K562 (cell line): ENCODE results near the gene NEK5. TPM values are rescaled to one million over a fixed set of nuclear protein-coding genes. Genes with fewer than 3 reads are reported as not detected.

ENCODE experiments used
- ATAC-seq: fragments of 200-7000 bp; cut with Tn5 transposase; 3 replicates; pipeline ENCODE4 v1.9.1; 2020; ENCODE audit warnings: moderate library complexity
- BruUV-seq: library from RNA; stranded (reverse); fragments of 400-500 nt; replicated peaks from 2 replicates; lab custom pipeline; 2021; lab: Mats Ljungman, UMichigan
- CTCF ChIA-PET: fragments of 300-600 bp; formaldehyde crosslinking; extraction: SDS; loops from one replicate; lab custom pipeline; 2021; ENCODE audit warnings: low intra/inter-chr PET ratio; lab: Yijun Ruan, JAX
- POLR2A ChIA-PET: fragments of 300-600, 350-650 bp; sonication (Branson Sonifier 250); formaldehyde crosslinking; extraction: SDS; loops from one replicate; lab custom pipeline; 2021; ENCODE audit warnings: antibody characterized with exemption, inconsistent platforms; lab: Yijun Ruan, JAX
- DNase-seq, 4 experiments: peaks; one replicate each; pipeline versions ENCODE4 v3.0.0 to v3.0.0-alpha.2; 2011 to 2018; ENCODE audit warnings: low spot score in 3 of 4, mixed read lengths in 3 of 4; ENCODE audit errors: extremely low read depth in 1 of 4
- FAIRE-seq: peaks from 2 replicates; lab custom pipeline; 2011; peaks lifted over from hg19 to GRCh38; lab: Jason Lieb, UNC
- H2AFZ ChIP-seq: 2 replicates; pipeline ENCODE4 v1.6.0; 2011; ENCODE audit warnings: low read depth, low read length, control low read depth, inconsistent platforms
- H3K27ac ChIP-seq: fragments of 200-600 bp; 3 replicates; pipeline ENCODE4 v1.8.0; 2011; ENCODE audit warnings: low read depth, mild to moderate bottlenecking, control low read depth, inconsistent platforms, low read length, moderate library complexity, mixed read lengths; ENCODE audit errors: extremely low read depth
- H3K27me3 ChIP-seq, 2 experiments: fragments of 300-600 bp in 1 of 2; 2 replicates in 1 of 2; 3 replicates in 1 of 2; pipeline versions ENCODE4 v1.6.0 to v1.8.0; 2011; ENCODE audit warnings: inconsistent platforms in 2 of 2, low read length in 2 of 2, mild to moderate bottlenecking in 1 of 2, mixed read lengths in 1 of 2, moderate library complexity in 1 of 2; ENCODE audit not compliant: control insufficient read depth in 2 of 2, insufficient read depth in 2 of 2
- H3K36me3 ChIP-seq: fragments of 300-600 bp; 3 replicates; pipeline ENCODE4 v1.8.0; 2011; ENCODE audit warnings: mild to moderate bottlenecking, low read length, inconsistent platforms; ENCODE audit not compliant: control insufficient read depth, insufficient read depth
- H3K4me1 ChIP-seq, 2 experiments: fragments of 200-600 bp in 1 of 2; replicated peaks in 1 of 2; 2 replicates in 1 of 2; 3 replicates in 1 of 2; pipeline versions ENCODE4 v1.5.1 to v1.8.0; 2011; ENCODE audit warnings: inconsistent platforms in 2 of 2, low read length in 2 of 2, mild to moderate bottlenecking in 1 of 2, mixed read lengths in 1 of 2, moderate library complexity in 1 of 2; ENCODE audit not compliant: control insufficient read depth in 2 of 2, insufficient read depth in 2 of 2
- H3K4me2 ChIP-seq: 2 replicates; pipeline ENCODE4 v1.6.1; 2011; ENCODE audit warnings: low read length, control low read depth, inconsistent platforms, mixed read lengths; ENCODE audit not compliant: insufficient read depth
- H3K4me3 ChIP-seq: fragments of 200-600 bp; sonication (generic), shearing (Covaris generic); 2 replicates; pipeline ENCODE4 v1.5.1; 2016; ENCODE audit warnings: control low read depth, inconsistent platforms
- H3K79me2 ChIP-seq: fragments of 200-600 bp; 3 replicates; pipeline ENCODE4 v1.8.0; 2011; ENCODE audit warnings: low read length, inconsistent platforms; ENCODE audit not compliant: control insufficient read depth, insufficient read depth
- H3K9ac ChIP-seq, 2 experiments: 2 replicates each; pipeline versions ENCODE4 v1.6.0 to v1.6.1; 2011; ENCODE audit warnings: low read depth in 2 of 2, low read length in 2 of 2, control low read depth in 1 of 2, inconsistent platforms in 1 of 2, mild to moderate bottlenecking in 1 of 2, mixed read lengths in 1 of 2; ENCODE audit not compliant: insufficient read depth in 1 of 2
- H3K9me1 ChIP-seq: one replicate; pipeline ENCODE4 v1.6.0; 2011; ENCODE audit warnings: inconsistent platforms, mild to moderate bottlenecking, low read length, moderate library complexity; ENCODE audit not compliant: control insufficient read depth, insufficient read depth
- H3K9me3 ChIP-seq: replicated peaks from 2 replicates; pipeline ENCODE4 v1.5.1; 2011; ENCODE audit warnings: low read depth, low read length, inconsistent platforms; ENCODE audit not compliant: control insufficient read depth, insufficient read depth
- H4K20me1 ChIP-seq: replicated peaks from 2 replicates; pipeline ENCODE4 v1.6.1; 2011; ENCODE audit warnings: low read length, inconsistent platforms, mixed read lengths; ENCODE audit not compliant: control insufficient read depth, insufficient read depth
- CTCF ChIP-seq, 3 experiments: IDR thresholded peaks in 2 of 3; conservative IDR thresholded peaks in 1 of 3; 2 replicates each; pipeline ENCODE4 v1.5.1; 2011 to 2012; ENCODE audit warnings: low read length in 3 of 3, mild to moderate bottlenecking in 3 of 3, control low read depth in 2 of 3, improper control_type of control experiment in 1 of 3, inconsistent platforms in 1 of 3, low read depth in 1 of 3, mixed read lengths in 1 of 3, moderate library complexity in 1 of 3; ENCODE audit not compliant: insufficient read depth in 2 of 3
- RBBP5 ChIP-seq: fragments of 200-600 bp; sonication (generic); IDR thresholded peaks from 2 replicates; pipeline ENCODE4 v1.6.1; 2012; ENCODE audit warnings: borderline replicate concordance, mild to moderate bottlenecking, low read length, control low read depth, inconsistent platforms; ENCODE audit not compliant: insufficient read depth, poor library complexity, severe bottlenecking
- WGBS: fragments of 100-300 bp; shearing (Covaris generic); methylation state at CpG from one replicate; pipeline ENCODE4 v1.1.6; 2016; ENCODE audit warnings: low coverage, mixed read lengths; ENCODE audit not compliant: insufficient coverage; ENCODE audit errors: missing lambda C conversion rate; 5-methylcytosine and 5-hydroxymethylcytosine counted together
- in situ Hi-C: fragments of 300-500 bp; cut with MboI; formaldehyde crosslinking; loops from 4 replicates; pipeline ENCODE4 v1.15.0; 2018; ENCODE audit warnings: inconsistent platforms, mixed read lengths
- intact Hi-C: fragments of 100-400 bp; cut with micrococcal nuclease; formaldehyde crosslinking; loops from 2 replicates; pipeline ENCODE4 v1.14.2; 2022
- polyA plus RNA-seq, 8 experiments: library from polyadenylated mRNA; depleted of rRNA in 4 of 8; stranded (reverse) in 5 of 8; unstranded in 3 of 8; fragments of >200 nt; fragmentation: Nextera tagmentation in 2 of 8; fragmentation: Illumina TruSeq in 1 of 8; extraction: Ambion mirVana in 2 of 8; extraction: Trizol in 1 of 8; gene quantifications; 2 replicates each; pipeline versions ENCODE4 v1.2.1 to v1.2.3, GENCODE V29; 2011 to 2014; ENCODE audit warnings: inconsistent platforms in 1 of 8, missing spikeins in 1 of 8
- total RNA-seq, 7 experiments: library from RNA; depleted of rRNA in 6 of 7; stranded (reverse); fragments of >200 nt in 6 of 7; fragmentation: Illumina TruSeq in 2 of 7; extraction: Trizol in 2 of 7; gene quantifications; 2 replicates each; pipeline versions ENCODE4 v1.2.1 to v1.2.3, GENCODE V29; 2011 to 2021; ENCODE audit warnings: low replicate concordance in 1 of 7

NEK5 gene
- total and polyA plus RNA-seq, 9 of the 15 experiments (the other 6 are each of a cell fraction or from before 2014, with no cell fraction given) = 0.09 to 0.44 (median 0.33) TPM

- no peak for FAIRE-seq
Measured at GRCh38 chr13:52004511-52005170, 124.2 kb downstream of the NEK5 start.

More at GRCh38 chr13:52004511-52005170, 124.2 kb downstream of the NEK5 start:
- CTCF ChIA-PET = no interaction called here
- Histone ChIP-seq H3K27ac (no peak overlapping the region), H2AFZ (no peak overlapping the region), H3K9me1 (no peaks in the 10 kb centered on the region), H4K20me1 (no peaks in the 10 kb centered on the region), H3K36me3 (peaks cover 6% of the 10 kb centered on the region; the same call in 2 of the 3 replicates), H3K4me1 (peaks cover 8 to 20% of the 10 kb centered on the region in 2 experiments; a peak in 4 of 5 replicates), H3K9me3 (0 out of 2 replicates have a peak, but pooled peaks cover 1% of the 10 kb centered on the region), H3K9ac (no peak overlapping the region), H3K4me3 (no peak overlapping the region), H3K79me2 (peaks cover 79% of the 10 kb centered on the region), H3K4me2 (no peak overlapping the region), H3K27me3 (no peaks in the 10 kb centered on the region)
- POLR2A ChIA-PET = no interaction called here
- DNase-seq (no peak), ATAC-seq (no peak)
- WGBS = 78% methylated on average over 6 of the region's 7 CpGs
- TF ChIP-seq RBBP5 = no peak
- peak in 2 of 3 experiments; percentile 4 to 12; a peak in 1 of 6 replicates for TF ChIP-seq CTCF (IDR thresholded peaks at IDR 0.05 in 2 of 3, conservative IDR thresholded peaks at IDR 0.05 in 1 of 3; ENCODE audit: insufficient read depth in 2 of 3, low read depth in 1 of 3, low read length in 3 of 3)
- intact Hi-C loops = loop anchor here (5.0 kb wide), 1 partner anchor 107 kb away; no protein-coding TSS in a partner anchor
- in situ Hi-C loops = loop anchor here (5.0 kb wide), 1 partner anchor 123 kb away; the partner anchor contains the start of gene NEK5
- no TSS peak for BruUV-seq
